Left kidney (tissue), 2 donors: Measurements from ENCODE around the gene HYAL2. TPM values are rescaled to one million over a fixed set of nuclear protein-coding genes. Genes with fewer than 3 reads are reported as not detected.
"Not testable (repeated sequence)": the region's sequence is repeated elsewhere in the genome, so short reads cannot be mapped to it uniquely, and the experiment has no call there.

Source experiments
- DNase-seq: peaks from one replicate; pipeline ENCODE4 v3.0.0-alpha.2; 2013
- polyA plus RNA-seq: library from polyadenylated mRNA; unstranded; fragments of 120-200 nt; gene quantifications from one replicate; pipeline ENCODE4 v1.2.1, GENCODE V29; 2013; ENCODE audit not compliant: insufficient read length

HYAL2 gene
- polyA plus RNA-seq, 1 donor, result 53.6 TPM

DNA sequence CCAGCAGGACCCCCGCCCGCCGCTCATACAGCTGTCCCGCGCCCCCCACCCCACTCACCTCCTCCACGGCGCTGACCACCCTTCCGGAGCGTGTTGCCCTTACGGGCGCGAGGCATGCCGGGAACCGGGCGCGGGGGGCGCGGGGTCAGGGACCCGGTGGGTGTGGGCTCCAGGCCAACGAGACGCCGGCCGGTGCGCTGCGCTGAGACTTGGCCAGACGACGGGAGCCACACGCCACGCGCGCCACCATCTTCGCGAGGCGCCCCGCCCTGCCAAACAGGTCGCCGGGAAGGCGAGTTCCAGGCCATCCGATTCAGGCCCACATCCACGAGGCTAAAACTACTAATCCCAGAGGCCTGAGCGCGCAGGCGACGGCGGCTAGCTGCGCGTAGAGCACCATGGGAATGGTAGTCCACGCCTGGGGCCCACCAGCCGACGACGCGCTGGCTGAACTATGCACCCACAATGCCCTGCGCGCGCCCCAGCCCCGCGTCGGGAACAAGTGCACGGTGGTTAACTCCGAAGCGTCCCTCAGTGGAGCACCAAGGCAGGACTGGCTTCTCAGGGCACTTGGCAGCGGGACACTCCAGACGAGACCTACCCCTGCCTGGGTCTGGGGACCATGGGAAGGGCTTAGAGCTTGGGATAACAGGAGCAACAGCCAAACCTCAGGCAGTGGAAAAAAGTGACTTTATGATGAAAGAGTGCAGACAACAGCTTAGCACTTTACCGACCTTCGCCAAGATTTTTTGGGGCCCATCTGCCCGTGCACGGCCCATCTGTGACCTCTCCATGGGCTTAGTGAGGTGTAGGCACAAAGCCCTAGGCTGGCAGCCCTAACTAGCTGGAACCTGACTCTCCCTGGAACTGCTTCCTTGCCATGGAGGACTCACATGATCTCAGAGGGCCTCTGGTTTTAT is 30.1 kb downstream of the HYAL2 start, which contains the start of gene IFRD2:
Gene IFRD2, minus strand, starts transcription at position 271 of the 920 bp plus-strand sequence. Its CDS starts 155 bp downstream, at position 116.
- DNase-seq, result peak; percentile 96

DNA sequence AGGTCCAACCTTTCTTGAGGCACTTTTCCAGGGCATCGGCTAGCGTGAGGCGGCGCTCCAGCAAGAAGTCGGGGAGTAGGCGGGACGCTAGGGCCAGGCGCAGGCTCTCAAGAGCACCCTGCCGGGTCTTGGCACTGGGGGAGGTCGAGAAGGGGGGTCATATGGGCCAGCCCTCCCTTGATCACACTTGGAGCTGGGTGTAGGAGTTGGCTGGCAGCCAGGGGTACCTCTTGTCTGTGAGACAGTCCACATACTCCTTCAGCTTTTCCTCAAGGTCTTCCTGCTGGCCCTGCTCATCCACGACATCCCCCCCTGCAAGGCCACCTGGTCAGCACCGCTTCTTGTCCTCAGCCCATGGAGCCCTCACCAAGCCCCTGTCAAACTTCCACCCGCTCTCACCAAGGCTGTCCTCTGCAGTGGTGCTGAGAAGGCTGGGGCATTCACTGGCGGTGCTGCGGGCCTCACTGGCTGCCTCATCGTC is 32.3 kb downstream of the HYAL2 start:
- DNase-seq, result no peak

DNA sequence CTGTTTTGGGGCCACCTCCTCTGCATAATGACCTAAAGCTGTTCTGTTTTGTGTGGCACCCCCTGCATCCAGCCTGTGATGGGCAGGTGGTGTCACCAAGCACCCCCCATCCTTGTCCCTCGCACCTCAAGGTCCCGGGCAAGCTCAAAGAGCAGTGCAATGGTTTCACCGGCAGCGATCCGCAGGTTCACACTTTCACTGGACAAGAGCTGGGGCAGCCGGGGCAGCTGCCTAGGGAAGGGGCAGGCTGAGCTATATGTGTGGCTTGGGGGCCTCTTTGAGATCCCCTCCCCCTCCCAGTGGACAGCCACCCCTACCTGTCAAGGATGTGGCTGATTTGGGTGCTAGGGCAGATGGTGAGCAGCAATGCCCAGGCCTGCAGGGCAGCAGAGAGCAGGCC is 33.4 kb downstream of the HYAL2 start:
- DNase-seq, result no peak

DNA sequence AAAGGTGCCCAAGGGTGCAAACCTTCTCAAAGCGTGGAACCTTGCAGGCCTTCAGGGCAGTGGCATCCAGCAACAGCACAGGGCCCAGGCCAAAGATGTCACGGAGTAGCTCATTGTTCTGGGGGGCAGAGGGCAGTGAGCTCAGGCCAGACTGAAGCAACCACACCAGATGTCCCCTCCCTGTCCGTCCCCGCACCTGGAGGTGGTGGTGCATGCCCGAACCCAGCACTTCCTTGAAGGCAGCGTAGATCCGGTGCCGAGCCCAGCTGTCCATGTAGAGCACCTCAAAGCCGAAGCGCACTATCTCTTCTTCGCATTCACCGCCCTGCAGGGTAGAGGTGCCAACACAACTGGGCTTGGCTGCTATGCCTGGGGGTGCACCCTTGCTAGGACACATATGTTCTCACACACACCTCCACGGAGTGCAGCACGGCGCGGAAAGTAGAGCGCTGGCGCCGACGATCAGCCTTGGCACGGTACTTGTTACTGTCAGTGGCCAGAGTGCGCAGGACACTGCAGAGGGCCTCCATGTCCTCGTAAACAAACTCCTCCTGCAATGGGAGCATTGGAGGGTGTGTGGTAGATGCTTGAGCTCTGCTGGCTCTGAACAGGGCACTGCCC is 34.0 kb downstream of the HYAL2 start:
- DNase-seq, result no peak

DNA sequence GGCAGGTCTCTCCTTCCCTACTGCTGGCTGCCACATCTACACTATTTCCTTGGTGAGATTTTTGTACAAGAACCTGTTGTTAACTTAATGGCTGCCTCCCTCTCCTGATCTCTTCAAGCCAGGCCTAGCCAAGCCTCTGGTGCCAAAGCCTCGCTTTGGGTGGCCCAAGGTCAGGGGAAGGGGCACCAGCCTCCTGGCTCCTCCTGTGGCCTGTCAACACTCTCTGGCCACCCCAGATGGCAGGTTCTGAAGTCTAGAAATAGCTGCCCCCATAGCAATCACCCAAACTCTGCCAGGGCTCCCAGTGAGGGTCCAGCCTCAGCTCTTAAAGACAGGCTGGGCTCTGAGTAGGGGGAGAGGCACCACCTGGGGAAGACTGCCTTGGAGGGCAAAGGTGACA is 35.3 kb downstream of the HYAL2 start:
- DNase-seq, result no peak

DNA sequence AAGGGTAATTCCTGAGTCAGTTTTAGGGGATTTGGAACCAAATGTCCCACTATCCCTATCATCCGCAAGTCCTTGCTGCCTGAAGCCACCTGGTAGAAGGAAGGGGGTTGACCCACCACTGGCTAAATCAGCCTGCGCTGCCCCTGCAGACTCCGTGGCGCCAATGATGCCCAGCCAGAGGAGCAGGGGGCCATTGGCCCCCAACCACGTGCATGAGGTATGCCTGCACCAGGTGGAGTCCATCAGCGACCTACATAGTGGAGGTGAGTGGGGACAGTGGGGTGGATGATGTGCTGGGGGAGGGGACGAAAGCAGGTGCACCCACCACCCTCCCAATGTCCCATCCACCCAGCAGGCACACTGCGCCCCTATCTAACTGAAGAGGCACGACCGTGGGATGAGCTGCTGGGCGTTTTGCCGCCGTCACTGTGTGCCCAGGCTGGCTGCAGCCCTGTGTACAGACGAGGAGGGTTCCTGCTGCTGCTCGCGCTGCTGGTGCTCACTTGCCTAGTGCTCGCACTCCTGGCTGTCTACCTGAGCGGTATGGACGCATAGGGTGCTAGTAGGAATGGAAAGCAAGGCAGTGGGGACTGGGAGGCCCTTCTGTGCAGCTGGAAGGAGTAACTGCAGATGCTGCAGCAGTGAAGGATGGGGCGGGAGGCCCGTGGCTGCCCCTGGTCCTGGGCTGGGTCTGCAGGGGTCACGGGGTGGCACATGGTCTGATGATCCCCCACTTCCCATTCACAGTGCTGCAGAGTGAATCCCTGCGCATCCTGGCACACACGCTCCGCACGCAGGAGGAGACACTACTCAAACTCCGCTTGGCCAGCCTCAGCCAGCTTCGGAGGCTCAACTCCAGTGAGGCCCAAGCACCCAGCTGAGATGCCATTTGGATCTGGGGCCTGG is 36.0 kb downstream of the HYAL2 start:
- DNase-seq, result no peak

DNA sequence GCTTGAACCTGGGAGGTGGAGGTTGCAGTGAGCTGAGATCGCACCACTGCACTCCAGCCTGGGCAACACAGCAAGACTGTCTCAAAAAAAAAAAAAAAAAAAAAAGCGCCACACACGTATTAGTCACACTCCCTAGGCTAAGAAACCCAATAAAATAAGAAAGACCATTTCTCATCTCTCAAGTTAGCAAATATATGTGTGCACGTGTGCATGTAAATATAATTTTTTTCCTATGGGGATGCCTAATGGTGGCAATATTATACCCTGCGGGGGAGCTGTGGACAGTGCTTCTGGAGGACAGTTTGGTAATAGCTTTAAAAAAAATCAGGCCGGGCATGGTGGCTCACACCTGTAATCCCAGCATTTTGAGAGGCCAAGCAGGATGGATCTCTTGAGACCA is 38.4 kb downstream of the HYAL2 start:
- not testable (repeated sequence) for DNase-seq

DNA sequence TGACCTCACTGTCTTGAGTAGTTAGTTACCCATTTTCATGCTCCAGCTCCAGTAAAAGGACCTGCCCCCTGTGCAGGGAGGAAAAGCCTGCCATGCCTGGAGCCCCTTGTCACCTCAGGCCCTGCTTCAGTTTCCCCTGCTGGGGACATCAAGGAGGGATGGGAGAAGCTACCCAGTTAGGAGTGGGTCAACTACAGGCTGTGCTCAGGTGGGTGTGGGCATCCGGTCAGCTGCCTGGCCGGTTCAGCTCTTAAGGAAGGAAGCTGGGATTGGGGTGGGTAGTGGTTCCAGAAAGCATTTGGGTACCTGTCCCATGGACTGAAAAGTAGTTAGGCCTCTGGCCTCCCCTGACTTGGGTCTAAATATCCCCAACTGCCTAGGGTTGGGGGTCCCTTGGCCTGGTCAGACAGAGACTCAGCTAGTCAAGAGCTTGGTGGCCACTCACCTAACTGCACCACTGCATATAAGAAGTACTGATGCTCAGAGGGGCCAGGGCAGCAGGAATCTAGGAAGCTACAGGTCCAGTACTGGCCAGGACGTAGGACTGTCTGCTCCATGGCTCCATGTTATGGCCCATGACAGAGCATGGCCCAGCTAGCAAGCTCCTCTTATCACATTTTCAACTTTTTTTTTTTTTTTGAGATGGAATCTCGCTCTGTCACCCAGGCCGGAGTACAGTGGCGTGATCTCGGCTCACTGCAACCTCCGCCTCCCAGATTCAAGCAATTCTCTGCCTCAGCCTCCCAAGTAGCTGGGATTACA is 43.1 kb downstream of the HYAL2 start:
- DNase-seq, result no peak

DNA sequence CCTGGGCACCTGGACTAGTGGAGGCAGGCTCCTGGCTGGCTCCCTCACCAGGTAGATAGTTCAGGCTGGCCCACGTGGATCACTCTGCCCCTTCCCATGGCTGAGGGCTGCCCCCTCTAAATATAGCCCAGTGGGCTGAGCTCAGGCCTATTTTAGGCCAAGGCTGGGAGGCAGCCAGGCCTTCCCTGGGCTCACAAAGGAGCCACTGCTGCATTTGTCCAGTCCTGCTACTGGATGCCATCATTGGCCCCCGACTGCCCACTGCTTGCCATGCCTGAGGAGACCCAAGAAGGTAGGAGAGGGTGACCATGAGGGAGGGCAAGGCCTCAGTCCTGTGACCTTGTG is 43.7 kb downstream of the HYAL2 start, which contains the start of gene LSMEM2:
Gene LSMEM2, plus strand, starts transcription at position 208 of the 345 bp plus-strand sequence. Its CDS starts 27 bp downstream, at position 235.
- DNase-seq, result no peak

DNA sequence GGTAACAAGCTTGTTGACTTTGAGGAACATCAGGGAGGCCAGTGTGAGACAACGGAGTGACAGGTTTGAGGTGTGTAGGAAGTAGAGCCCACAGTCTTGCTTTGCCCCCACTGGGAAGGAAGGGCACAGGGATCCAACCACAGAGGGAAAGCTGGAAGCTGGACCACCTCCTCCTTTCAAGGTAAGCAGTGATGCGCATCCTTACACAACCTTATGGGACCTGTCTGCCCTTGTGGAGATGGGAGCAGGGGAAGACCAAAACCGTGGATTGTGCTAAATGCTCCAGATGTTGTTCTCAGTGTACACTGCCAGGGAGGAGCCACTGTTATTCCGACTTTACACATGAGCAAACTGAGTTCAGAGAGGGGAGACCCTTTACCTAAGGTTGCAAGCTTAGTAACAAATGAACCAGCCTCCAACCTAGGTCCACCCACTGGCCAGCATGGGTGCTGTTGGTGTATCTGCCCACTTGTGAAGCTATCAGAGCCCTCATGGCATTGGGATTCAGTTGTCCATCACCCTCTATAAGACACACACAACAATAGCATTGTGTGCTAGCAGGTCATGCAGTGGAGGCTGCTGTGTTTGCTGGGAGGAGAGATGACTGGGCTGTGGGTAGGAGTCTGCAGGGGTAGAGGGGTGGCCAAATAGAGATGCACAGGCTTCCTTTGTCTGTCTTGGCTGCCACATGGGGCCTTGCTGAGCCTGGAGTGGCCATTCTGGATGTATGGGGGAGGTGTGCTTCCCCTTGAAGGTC is 44.2 kb downstream of the HYAL2 start:
- DNase-seq, result no peak

DNA sequence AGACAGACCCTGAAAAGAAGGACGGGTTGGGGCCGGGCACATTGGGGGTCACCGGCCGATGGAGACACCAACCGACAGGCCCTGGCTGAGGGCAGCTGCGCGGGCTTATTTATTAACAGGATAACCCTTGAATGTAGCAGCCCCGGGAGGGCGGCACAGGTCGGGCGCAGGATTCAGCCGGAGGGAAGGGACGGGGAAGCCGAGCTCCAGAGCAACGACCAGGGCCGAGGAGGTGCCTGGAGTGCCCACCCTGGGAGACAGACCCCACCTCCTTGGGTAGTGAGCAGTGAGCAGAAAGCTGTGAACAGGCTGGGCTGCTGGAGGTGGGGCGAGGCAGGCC is 45.8 kb downstream of the HYAL2 start:
- DNase-seq, result no peak

DNA sequence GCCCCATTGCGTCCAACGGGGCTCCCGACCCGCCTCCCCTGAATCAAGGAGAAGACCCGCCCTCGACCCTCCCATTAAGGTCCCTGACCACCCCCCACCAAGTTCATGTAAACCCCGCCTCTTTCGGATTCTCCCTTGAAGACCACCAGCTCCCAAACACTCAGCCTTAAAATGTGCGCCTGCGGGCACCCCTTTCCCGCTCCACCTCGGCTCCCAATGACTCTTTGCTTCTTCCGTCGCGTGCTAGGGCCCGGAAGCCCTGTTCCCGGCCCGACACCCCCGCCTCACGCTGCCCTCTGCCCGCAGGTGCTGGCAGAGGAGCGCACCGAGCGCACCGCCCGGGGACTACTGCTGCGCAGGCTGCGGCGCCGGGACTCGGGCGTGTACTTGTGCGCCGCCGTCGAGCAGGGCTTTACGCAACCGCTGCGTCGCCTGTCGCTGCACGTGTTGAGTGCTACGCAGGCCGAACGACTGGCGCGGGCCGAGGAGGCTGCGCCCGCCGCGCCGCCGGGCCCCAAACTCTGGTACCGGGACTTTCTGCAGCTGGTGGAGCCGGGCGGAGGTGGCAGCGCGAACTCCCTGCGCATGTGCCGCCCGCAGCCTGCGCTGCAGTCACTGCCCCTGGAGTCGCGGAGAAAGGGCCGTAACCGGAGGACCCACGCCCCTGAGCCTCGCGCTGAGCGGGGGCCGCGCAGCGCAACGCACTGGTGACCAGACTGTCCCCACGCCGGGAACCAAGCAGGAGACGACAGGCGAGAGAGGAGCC is 46.4 kb downstream of the HYAL2 start:
- DNase-seq, result no peak

DNA sequence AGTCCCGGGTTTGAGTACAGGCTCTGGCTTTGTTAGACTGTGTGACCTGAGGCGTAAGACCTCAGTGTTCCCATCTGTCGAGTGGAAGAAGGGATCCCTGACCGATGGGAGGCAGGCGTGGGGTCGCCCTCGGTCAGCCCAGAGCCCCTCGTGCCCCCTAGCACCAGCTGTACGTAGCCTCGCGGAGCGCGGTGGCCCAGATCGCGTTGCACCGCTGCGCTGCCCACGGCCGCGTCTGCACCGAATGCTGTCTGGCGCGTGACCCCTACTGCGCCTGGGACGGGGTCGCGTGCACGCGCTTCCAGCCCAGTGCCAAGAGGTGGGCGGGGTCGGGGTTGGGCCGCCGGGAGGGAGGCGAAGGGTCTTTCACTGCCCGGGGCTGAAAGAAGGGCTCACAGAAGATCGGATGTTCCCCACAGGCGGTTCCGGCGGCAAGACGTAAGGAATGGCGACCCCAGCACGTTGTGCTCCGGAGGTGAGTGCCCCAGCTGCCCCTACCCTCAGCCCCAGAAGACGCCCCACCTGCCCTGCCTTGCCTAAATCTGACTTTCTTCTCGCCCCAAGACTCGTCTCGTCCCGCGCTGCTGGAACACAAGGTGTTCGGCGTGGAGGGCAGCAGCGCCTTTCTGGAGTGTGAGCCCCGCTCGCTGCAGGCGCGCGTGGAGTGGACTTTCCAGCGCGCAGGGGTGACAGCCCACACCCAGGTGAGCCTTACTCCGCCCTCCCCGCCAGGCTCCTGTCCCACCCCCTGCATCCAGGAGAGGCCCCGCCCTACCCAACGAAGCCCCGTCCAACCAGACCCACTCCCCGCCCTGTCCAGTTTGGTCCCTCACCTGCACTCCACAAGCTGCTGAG is 47.2 kb downstream of the HYAL2 start:
- DNase-seq, result no peak

DNA sequence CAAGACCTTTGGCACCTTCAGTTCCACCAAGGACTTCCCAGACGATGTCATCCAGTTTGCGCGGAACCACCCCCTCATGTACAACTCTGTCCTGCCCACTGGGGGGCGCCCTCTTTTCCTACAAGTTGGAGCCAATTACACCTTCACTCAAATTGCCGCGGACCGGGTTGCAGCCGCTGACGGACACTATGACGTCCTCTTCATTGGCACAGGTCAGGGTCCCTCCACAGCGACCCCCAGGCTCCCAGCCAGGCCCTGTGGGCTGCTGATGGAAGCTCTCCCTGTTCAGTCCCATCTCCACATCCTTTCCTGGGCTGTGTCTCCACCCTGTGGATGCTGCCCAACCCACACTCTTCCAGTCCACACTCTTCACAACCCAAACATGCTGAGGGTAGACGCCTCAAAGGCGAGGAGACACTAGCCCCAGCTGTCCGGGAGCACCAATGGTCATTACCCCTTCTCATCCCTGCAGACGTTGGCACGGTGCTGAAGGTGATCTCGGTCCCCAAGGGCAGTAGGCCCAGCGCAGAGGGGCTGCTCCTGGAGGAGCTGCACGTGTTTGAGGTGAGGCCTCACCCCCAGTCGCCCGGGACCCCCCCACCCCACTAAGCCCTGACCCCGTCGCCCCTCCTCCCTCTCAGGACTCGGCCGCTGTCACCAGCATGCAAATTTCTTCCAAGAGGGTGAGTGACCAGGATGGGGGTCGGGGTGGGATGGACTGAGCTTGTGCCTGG is 48.0 kb downstream of the HYAL2 start:
- no peak for DNase-seq

DNA sequence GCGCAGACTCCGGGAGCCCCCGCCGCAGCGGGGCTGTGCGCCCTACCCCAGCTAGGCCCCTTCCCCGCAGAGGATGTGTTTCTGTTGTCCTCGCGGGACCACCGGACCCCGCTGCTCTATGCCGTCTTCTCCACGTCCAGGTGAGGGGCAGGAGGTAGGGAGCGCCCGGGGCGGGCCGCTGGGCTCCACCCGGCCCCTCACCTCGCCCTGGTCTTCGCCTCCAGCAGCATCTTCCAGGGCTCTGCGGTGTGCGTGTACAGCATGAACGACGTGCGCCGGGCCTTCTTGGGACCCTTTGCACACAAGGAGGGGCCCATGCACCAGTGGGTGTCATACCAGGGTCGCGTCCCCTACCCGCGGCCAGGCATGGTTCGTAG is 48.9 kb downstream of the HYAL2 start:
- no peak for DNase-seq

DNA sequence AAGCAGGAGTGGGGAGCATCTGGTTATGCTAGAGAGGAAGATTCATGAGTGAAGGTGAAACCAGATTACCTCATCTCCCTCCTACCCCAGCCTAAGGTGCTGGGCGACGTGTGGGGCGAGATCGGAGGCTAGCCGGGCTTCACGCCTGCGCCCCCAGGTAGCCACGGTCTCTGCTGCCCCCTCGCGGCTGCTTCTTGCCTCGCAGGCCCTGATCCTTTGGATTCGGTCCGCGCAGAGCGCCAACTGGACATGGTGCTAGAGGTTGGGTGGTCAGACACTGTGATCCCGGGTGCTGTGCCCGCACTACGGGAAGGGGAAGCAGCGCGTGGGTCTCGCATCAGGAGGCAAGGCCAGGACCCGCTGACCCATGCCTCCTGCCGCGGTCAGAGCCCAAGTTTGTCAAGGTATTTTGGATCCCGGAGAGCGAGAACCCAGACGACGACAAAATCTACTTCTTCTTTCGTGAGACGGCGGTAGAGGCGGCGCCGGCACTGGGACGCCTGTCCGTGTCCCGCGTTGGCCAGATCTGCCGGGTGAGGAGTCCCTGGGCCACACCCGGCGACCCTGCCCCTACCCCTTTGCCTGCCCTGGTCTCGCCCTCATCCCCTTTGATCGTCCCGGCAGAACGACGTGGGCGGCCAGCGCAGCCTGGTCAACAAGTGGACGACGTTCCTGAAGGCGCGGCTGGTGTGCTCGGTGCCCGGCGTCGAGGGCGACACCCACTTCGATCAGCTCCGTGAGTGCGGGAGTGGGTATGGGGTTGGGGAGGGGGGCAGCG is 49.4 kb downstream of the HYAL2 start:
- DNase-seq, result peak; percentile 84

DNA sequence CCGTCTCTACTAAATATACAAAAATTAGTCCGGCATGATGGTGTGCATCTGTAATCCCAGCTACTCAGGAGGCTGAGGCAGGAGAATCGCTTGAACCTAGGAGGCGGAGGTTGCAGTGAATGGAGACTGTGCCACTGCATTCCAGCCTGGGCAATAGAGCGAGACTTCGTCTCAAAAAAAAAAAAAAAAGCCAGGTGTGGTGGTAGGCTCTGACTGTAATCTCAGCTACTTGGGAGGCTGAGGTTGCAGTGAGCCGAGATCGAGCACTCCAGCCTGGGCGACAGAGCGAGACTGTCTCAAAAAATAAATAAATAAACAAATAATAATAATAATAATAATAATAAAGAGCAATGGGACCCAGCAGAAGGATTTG is 50.0 kb downstream of the HYAL2 start:
- DNase-seq, result not testable (repeated sequence)
